Endothelial cell of umbilical vein (primary cell): ENCODE data around the gene EPX. TPM values are rescaled to one million over a fixed set of nuclear protein-coding genes. Genes with fewer than 3 reads are reported as not detected.

Experiments
- BruUV-seq: library from RNA; stranded (reverse); fragments of 400-500 nt; replicated peaks from 2 replicates; lab custom pipeline; 2021; lab: Mats Ljungman, UMichigan
- CTCF ChIA-PET: fragments of 300-600, 350-600 bp; sonication (Branson Sonifier 250); formaldehyde crosslinking; loops from one replicate; lab custom pipeline; 2021; ENCODE audit warnings: antibody characterized with exemption, inconsistent platforms; lab: Charles Lee
- POLR2A ChIA-PET: fragments of 300-600, 350-600 bp; sonication (Branson Sonifier 250); formaldehyde crosslinking; loops from one replicate; lab custom pipeline; 2021; ENCODE audit warnings: antibody characterized with exemption, inconsistent platforms; lab: Charles Lee
- DNase-seq: peaks from one replicate; pipeline ENCODE4 v3.0.0-alpha.2; 2011; ENCODE audit warnings: low read depth, low spot score
- FAIRE-seq: peaks from 2 replicates; lab custom pipeline; 2011; peaks lifted over from hg19 to GRCh38; lab: Jason Lieb, UNC
- H2AFZ ChIP-seq: 2 replicates; pipeline ENCODE4 v1.6.0; 2012; ENCODE audit warnings: low read depth, low read length, control low read depth, inconsistent platforms
- H3K27ac ChIP-seq: 2 replicates; pipeline ENCODE4 v1.5.1; 2011; ENCODE audit warnings: low read depth, mild to moderate bottlenecking, control low read depth, low read length, moderate library complexity; ENCODE audit not compliant: insufficient read depth
- H3K27me3 ChIP-seq, 2 experiments: 2 replicates each; pipeline versions ENCODE4 v1.6.0 to v1.6.1; 2011; ENCODE audit warnings: low read length in 2 of 2, mixed read lengths in 1 of 2; ENCODE audit not compliant: control insufficient read depth in 2 of 2, insufficient read depth in 2 of 2
- H3K36me3 ChIP-seq, 2 experiments: 2 replicates in 1 of 2; 3 replicates in 1 of 2; pipeline ENCODE4 v1.5.1; 2011; ENCODE audit warnings: low read length in 2 of 2, mild to moderate bottlenecking in 1 of 2, moderate library complexity in 1 of 2; ENCODE audit not compliant: control insufficient read depth in 2 of 2, insufficient read depth in 2 of 2; ENCODE audit errors: extremely low read depth in 1 of 2
- H3K4me1 ChIP-seq: 3 replicates; pipeline ENCODE4 v1.5.1; 2011; ENCODE audit warnings: mild to moderate bottlenecking, low read length; ENCODE audit not compliant: control insufficient read depth, insufficient read depth; ENCODE audit errors: extremely low read depth
- H3K4me2 ChIP-seq: 2 replicates; pipeline ENCODE4 v1.6.1; 2011; ENCODE audit warnings: low read length, control low read depth, mixed read lengths; ENCODE audit not compliant: insufficient read depth
- H3K4me3 ChIP-seq, 3 experiments: fragments of 200-600 bp in 1 of 3; sonication (generic), shearing (Covaris generic) in 1 of 3; replicated peaks in 1 of 3; 2 replicates each; pipeline ENCODE4 v1.5.1; 2011 to 2016; ENCODE audit warnings: control low read depth in 3 of 3, low read length in 3 of 3, mild to moderate bottlenecking in 2 of 3, inconsistent platforms in 1 of 3, low read depth in 1 of 3, moderate library complexity in 1 of 3; ENCODE audit not compliant: insufficient read depth in 1 of 3
- H3K79me2 ChIP-seq: 2 replicates; pipeline ENCODE4 v1.6.0; 2012; ENCODE audit warnings: low read length, inconsistent platforms; ENCODE audit not compliant: control insufficient read depth, insufficient read depth
- H3K9ac ChIP-seq: replicated peaks from 2 replicates; pipeline ENCODE3; 2011; ENCODE audit warnings: low read length, control low read depth; ENCODE audit not compliant: insufficient read depth; ENCODE audit errors: extremely low read depth
- H3K9me1 ChIP-seq: replicated peaks from 3 replicates; pipeline ENCODE4 v1.6.0; 2011; ENCODE audit warnings: mild to moderate bottlenecking, low read length; ENCODE audit not compliant: control insufficient read depth, insufficient read depth; ENCODE audit errors: extremely low read depth
- H3K9me3 ChIP-seq: replicated peaks from 2 replicates; pipeline ENCODE4 v1.5.1; 2012; ENCODE audit warnings: low read length, inconsistent platforms; ENCODE audit not compliant: control insufficient read depth, insufficient read depth
- H4K20me1 ChIP-seq: replicated peaks from 2 replicates; pipeline ENCODE3; 2011; ENCODE audit warnings: mild to moderate bottlenecking, low read length; ENCODE audit not compliant: control insufficient read depth, insufficient read depth; ENCODE audit errors: extremely low read depth
- CTCF ChIP-seq, 2 donors: IDR thresholded peaks; 1 replicate in 1 of 2; 2 replicates in 1 of 2; pipeline ENCODE4 v1.5.1; 2011; ENCODE audit warnings: low read length in 2 of 2, mild to moderate bottlenecking in 2 of 2, moderate library complexity in 2 of 2, control low read depth in 1 of 2, inconsistent platforms in 1 of 2, low read depth in 1 of 2; ENCODE audit not compliant: insufficient read depth in 1 of 2; ENCODE audit errors: extremely low read depth in 1 of 2
- EZH2 ChIP-seq: IDR thresholded peaks from 2 replicates; pipeline ENCODE4 v1.6.1; 2012; ENCODE audit warnings: borderline replicate concordance, low read depth, mild to moderate bottlenecking, moderate library complexity, low read length, inconsistent platforms; ENCODE audit not compliant: severe bottlenecking
- FOS ChIP-seq: IDR thresholded peaks from 2 replicates; pipeline ENCODE4 v1.6.1; 2011; ENCODE audit warnings: mild to moderate bottlenecking, low read length, moderate library complexity, borderline replicate concordance; ENCODE audit not compliant: insufficient read depth
- GATA2 ChIP-seq: IDR thresholded peaks from 2 replicates; pipeline ENCODE4 v1.7.0; 2011; ENCODE audit warnings: low read depth, mild to moderate bottlenecking, moderate library complexity, mixed read lengths, low read length; ENCODE audit not compliant: insufficient read length, insufficient read depth
- JUN ChIP-seq: IDR thresholded peaks from 2 replicates; pipeline ENCODE4 v1.6.1; 2011; ENCODE audit warnings: borderline replicate concordance, low read depth; ENCODE audit not compliant: insufficient read length, insufficient read depth
- MAX ChIP-seq: IDR thresholded peaks from 2 replicates; pipeline ENCODE4 v1.6.1; 2011; ENCODE audit not compliant: insufficient read depth, insufficient read length
- MYC ChIP-seq: IDR thresholded peaks from one replicate; pipeline ENCODE4 v1.6.1; 2011; ENCODE audit warnings: mild to moderate bottlenecking, low read depth, low read length
- POLR2A ChIP-seq: IDR thresholded peaks from 2 replicates; pipeline ENCODE4 v1.6.1; 2012; ENCODE audit warnings: low read depth, mild to moderate bottlenecking, control low read depth, low read length
- POLR2AphosphoS5 ChIP-seq: IDR thresholded peaks from 2 replicates; pipeline ENCODE4 v1.6.1; 2012; ENCODE audit warnings: low read depth, mild to moderate bottlenecking, control low read depth, low read length, moderate library complexity; ENCODE audit not compliant: insufficient read depth
- dilution Hi-C: fragments of 300-500 bp; cut with MboI; formaldehyde crosslinking; loops from one replicate; pipeline ENCODE4 v1.15.0; 2019; ENCODE audit warnings: low sequenced_read_pairs; ENCODE audit not compliant: extremely low pct_ligation_motif_present
- intact Hi-C: fragments of 100-400 bp; cut with micrococcal nuclease; formaldehyde crosslinking; loops from one replicate; pipeline ENCODE4 v1.10.0; 2022
- polyA plus RNA-seq, 4 experiments: library from polyadenylated mRNA; depleted of rRNA in 3 of 4; stranded (reverse) in 3 of 4; unstranded in 1 of 4; fragments of >200 nt; gene quantifications; 2 replicates each; pipeline versions ENCODE4 v1.2.1 to v1.2.3, GENCODE V29; 2011 to 2012; ENCODE audit warnings: missing spikeins in 1 of 4
- total RNA-seq: library from RNA; stranded (reverse); gene quantifications from 2 replicates; pipeline ENCODE4 v1.2.3, GENCODE V29; 2021

EPX gene
- total and polyA plus RNA-seq, 2 donors (not counting 3 experiments of a cell fraction or from before 2014, with no cell fraction given) = not detected

- no peak overlapping the region for H3K4me2 ChIP-seq
- FAIRE-seq (no peak), DNase-seq (no peak)
- ChIA-PET CTCF (no interaction called here), POLR2A (no interaction called here)
- H3K9me3 ChIP-seq = no peaks in the 10 kb centered on the region
- no peaks in the 10 kb centered on the region for H3K79me2 ChIP-seq
- H3K4me3 ChIP-seq = no peak overlapping the region
- H3K9ac ChIP-seq = no peak overlapping the region
- no peaks in the 10 kb centered on the region for H3K4me1 ChIP-seq
- dilution Hi-C loops = no loop called here
- H2AFZ ChIP-seq = no peak overlapping the region
- H3K36me3 ChIP-seq = no peaks in the 10 kb centered on the region
- intact Hi-C loops = no loop called here
- no peaks in the 10 kb centered on the region for H4K20me1 ChIP-seq
- H3K27ac ChIP-seq = no peak overlapping the region
- BruUV-seq = no TSS peak
- no peaks in the 10 kb centered on the region for H3K9me1 ChIP-seq
- TF ChIP-seq MAX (no peak), CTCF (IDR thresholded peaks at IDR 0.05; ENCODE audit: extremely low read depth in 1 of 2, insufficient read depth in 1 of 2, low read depth in 1 of 2, low read length in 2 of 2) (no peak), POLR2A (no peak), JUN (no peak), POLR2AphosphoS5 (no peak), GATA2 (no peak), MYC (no peak), FOS (no peak), EZH2 (no peak)
- H3K27me3 ChIP-seq = no peaks in the 10 kb centered on the region
Measured at GRCh38 chr17:58181796-58182195, 10.7 kb upstream of the EPX start.
